ENCODE data around the gene TMEM161B.

The TMEM161B gene

GRCh38 chr5:88254320-88254719, 14.3 kb downstream of the TMEM161B start:
- no peaks in the 10 kb centered on the region for H3K27me3 ChIP-seq (ENCODE audit: low read length)
- H4K20me1 ChIP-seq (ENCODE audit: low read depth, low read length), result peaks cover 38% of the 10 kb centered on the region
- H3K4me3 ChIP-seq (ENCODE audit: insufficient read depth, low read length, poor library complexity, severe bottlenecking), result no peak overlapping the region
- no peak overlapping the region for H3K4me2 ChIP-seq (ENCODE audit: low read depth, low read length, poor library complexity, severe bottlenecking)
- TF ChIP-seq CTCF (IDR thresholded peaks at IDR 0.05; ENCODE audit: insufficient read depth, low read length, poor library complexity, severe bottlenecking), result no peak
- no peak for TF ChIP-seq EZH2phosphoT487 (conservative IDR thresholded peaks at IDR 0.05; ENCODE audit: low read length)
- H3F3A ChIP-seq (ENCODE audit: insufficient read depth), result no peaks in the 10 kb centered on the region
- no peak overlapping the region for H2AFZ ChIP-seq (ENCODE audit: low read depth, low read length, severe bottlenecking)
- no peaks in the 10 kb centered on the region for H3K9me2 ChIP-seq (replicated peaks; ENCODE audit: insufficient read depth, low read length)
- H3K79me2 ChIP-seq (ENCODE audit: insufficient read depth, low read length), result peaks cover 100% of the 10 kb centered on the region
- no peaks in the 10 kb centered on the region for H3K9me3 ChIP-seq (ENCODE audit: insufficient read depth, low read length)
- no peak overlapping the region for H3K9ac ChIP-seq (ENCODE audit: low read length)
- peaks cover 3% of the 10 kb centered on the region; the same call in 1 of the 2 replicates for H3K36me3 ChIP-seq (ENCODE audit: low read length)
- no peak overlapping the region for H3K27ac ChIP-seq (ENCODE audit: low read depth, low read length)

DNA sequence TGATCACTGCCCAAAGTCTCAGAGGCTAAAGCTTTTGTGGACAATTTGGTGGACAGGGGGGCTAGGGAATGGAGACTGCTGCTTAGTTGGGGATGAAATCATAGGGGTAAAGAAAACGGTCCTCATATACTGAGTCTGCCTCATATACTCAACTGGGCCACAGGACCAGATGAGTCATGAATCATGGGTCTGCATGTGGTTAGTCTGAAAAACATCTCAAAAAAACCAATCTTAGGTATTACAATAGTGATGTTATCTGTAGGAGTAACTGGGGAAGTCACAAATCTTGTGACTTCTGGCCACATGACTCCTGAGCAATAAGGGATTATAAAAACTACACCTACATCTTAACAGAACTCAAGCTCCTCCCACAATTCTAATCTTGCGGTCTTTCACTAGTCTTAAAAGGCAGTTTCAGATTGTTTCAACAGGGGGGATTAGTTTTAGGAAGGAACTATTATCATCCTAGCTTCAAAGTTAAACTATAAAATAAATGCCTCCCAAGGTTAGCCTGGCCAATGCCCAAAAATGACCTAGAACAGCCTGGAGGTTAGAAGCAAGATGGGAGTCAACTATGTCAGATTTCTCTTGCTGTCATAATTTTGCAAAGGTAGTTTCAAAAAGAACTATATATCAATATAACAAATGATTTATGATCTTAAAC, 17.5 kb downstream of the TMEM161B start:
- Histone ChIP-seq H3K9me3 (ENCODE audit: insufficient read depth, low read length) (no peaks in the 10 kb centered on the region), H3F3A (ENCODE audit: insufficient read depth) (no peaks in the 10 kb centered on the region), H3K4me2 (ENCODE audit: low read depth, low read length, poor library complexity, severe bottlenecking) (no peak overlapping the region), H3K27me3 (ENCODE audit: low read length) (no peaks in the 10 kb centered on the region), H3K79me2 (ENCODE audit: insufficient read depth, low read length) (peaks cover 100% of the 10 kb centered on the region), H2AFZ (ENCODE audit: low read depth, low read length, severe bottlenecking) (no peak overlapping the region), H3K4me3 (ENCODE audit: insufficient read depth, low read length, poor library complexity, severe bottlenecking) (no peak overlapping the region), H3K27ac (ENCODE audit: low read depth, low read length) (no peak overlapping the region), H3K36me3 (ENCODE audit: low read length) (no peaks in the 10 kb centered on the region; the same call in 1 of the 2 replicates), H4K20me1 (ENCODE audit: low read depth, low read length) (peaks cover 44% of the 10 kb centered on the region), H3K9me2 (replicated peaks; ENCODE audit: insufficient read depth, low read length) (no peaks in the 10 kb centered on the region), H3K9ac (ENCODE audit: low read length) (no peak overlapping the region)
- TF ChIP-seq CTCF (IDR thresholded peaks at IDR 0.05; ENCODE audit: insufficient read depth, low read length, poor library complexity, severe bottlenecking) (no peak), EZH2phosphoT487 (conservative IDR thresholded peaks at IDR 0.05; ENCODE audit: low read length) (no peak)

GRCh38 chr5:88250010-88250409, 18.6 kb downstream of the TMEM161B start:
- peaks cover 100% of the 10 kb centered on the region for H3K79me2 ChIP-seq (ENCODE audit: insufficient read depth, low read length)
- no peaks in the 10 kb centered on the region for H3K9me3 ChIP-seq (ENCODE audit: insufficient read depth, low read length)
- no peak overlapping the region for H3K9ac ChIP-seq (ENCODE audit: low read length)
- peaks cover 44% of the 10 kb centered on the region for H4K20me1 ChIP-seq (ENCODE audit: low read depth, low read length)
- TF ChIP-seq CTCF (IDR thresholded peaks at IDR 0.05; ENCODE audit: insufficient read depth, low read length, poor library complexity, severe bottlenecking) (no peak), EZH2phosphoT487 (conservative IDR thresholded peaks at IDR 0.05; ENCODE audit: low read length) (no peak)
- H3F3A ChIP-seq (ENCODE audit: insufficient read depth), result no peaks in the 10 kb centered on the region
- no peaks in the 10 kb centered on the region for H3K27me3 ChIP-seq (ENCODE audit: low read length)
- no peaks in the 10 kb centered on the region; the same call in 1 of the 2 replicates for H3K36me3 ChIP-seq (ENCODE audit: low read length)
- H3K27ac ChIP-seq (ENCODE audit: low read depth, low read length), result no peak overlapping the region
- H2AFZ ChIP-seq (ENCODE audit: low read depth, low read length, severe bottlenecking), result no peak overlapping the region
- H3K4me2 ChIP-seq (ENCODE audit: low read depth, low read length, poor library complexity, severe bottlenecking), result no peak overlapping the region
- H3K4me3 ChIP-seq (ENCODE audit: insufficient read depth, low read length, poor library complexity, severe bottlenecking), result no peak overlapping the region
- H3K9me2 ChIP-seq (replicated peaks; ENCODE audit: insufficient read depth, low read length), result no peaks in the 10 kb centered on the region

Data from SU-DHL-6 (cell line).